Activated naive CD4-positive, alpha-beta T cell treated with anti-CD3 and anti-CD28 coated beads for 36 hours (primary cell): Measurements from ENCODE around the gene PNPLA6. TPM values are rescaled to one million over a fixed set of nuclear protein-coding genes. Genes with fewer than 3 reads are reported as not detected.

Experiments
- CTCF ChIA-PET: fragments of 350-600 bp; sonication (Branson Sonifier 250); formaldehyde crosslinking; loops from one replicate; lab custom pipeline; 2021; ENCODE audit warnings: antibody characterized with exemption; lab: Charles Lee
- DNase-seq: peaks from one replicate; pipeline ENCODE4 v3.0.0-alpha.2; 2020
- H3K27ac Mint-ChIP-seq: one replicate; pipeline ENCODE4 v1.8.0; 2021; ENCODE audit warnings: mild to moderate bottlenecking, mixed read lengths
- H3K27me3 Mint-ChIP-seq: one replicate; pipeline ENCODE4 v1.8.0; 2021; ENCODE audit warnings: low read depth, mixed read lengths
- H3K36me3 Mint-ChIP-seq: one replicate; pipeline ENCODE4 v1.8.0; 2021; ENCODE audit warnings: low read depth, mixed read lengths
- H3K4me1 Mint-ChIP-seq: one replicate; pipeline ENCODE4 v1.8.0; 2021; ENCODE audit warnings: low read depth, mixed read lengths
- H3K4me3 Mint-ChIP-seq: one replicate; pipeline ENCODE4 v1.8.0; 2021; ENCODE audit warnings: mild to moderate bottlenecking, moderate library complexity, mixed read lengths
- H3K9me3 Mint-ChIP-seq: one replicate; pipeline ENCODE4 v1.8.0; 2021; ENCODE audit warnings: mixed read lengths
- intact Hi-C: fragments of 100-400 bp; cut with micrococcal nuclease; formaldehyde crosslinking; loops from one replicate; pipeline ENCODE4 v1.15.1; 2023
- total RNA-seq, 2 experiments: library from RNA; stranded (reverse); gene quantifications; one replicate each; pipeline ENCODE4 v1.2.3, GENCODE V29; 2021

Gene PNPLA6
- total RNA-seq, 2 experiments from 2014 or later = 75.5 to 81.7 TPM

DNA sequence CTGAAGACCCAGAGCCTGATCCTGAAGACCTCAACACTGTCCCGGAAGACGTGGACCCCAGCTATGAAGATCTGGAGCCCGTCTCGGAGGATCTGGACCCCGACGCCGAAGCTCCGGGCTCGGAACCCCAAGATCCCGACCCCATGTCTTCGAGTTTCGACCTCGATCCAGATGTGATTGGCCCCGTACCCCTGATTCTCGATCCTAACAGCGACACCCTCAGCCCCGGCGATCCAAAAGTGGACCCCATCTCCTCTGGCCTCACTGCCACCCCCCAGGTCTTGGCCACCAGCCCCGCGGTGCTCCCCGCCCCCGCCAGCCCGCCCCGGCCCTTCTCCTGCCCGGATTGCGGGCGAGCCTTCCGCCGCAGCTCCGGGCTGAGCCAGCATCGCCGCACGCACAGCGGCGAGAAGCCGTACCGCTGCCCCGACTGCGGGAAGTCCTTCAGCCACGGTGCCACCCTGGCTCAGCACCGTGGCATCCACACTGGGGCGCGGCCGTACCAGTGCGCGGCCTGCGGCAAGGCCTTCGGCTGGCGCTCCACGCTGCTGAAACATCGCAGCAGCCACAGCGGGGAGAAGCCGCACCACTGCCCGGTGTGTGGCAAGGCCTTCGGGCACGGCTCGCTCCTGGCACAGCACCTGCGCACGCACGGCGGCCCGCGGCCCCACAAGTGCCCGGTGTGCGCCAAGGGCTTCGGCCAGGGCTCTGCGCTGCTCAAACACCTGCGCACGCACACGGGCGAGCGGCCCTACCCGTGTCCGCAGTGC, 16.0 kb upstream of the PNPLA6 start:
- no peaks in the 10 kb centered on the region for H3K36me3 Mint-ChIP-seq
- DNase-seq = no peak
- peaks cover 22% of the 10 kb centered on the region for H3K4me1 Mint-ChIP-seq
- no peak overlapping the region for H3K27ac Mint-ChIP-seq
- intact Hi-C loops = no loop called here
- no peak overlapping the region for H3K4me3 Mint-ChIP-seq
- no peaks in the 10 kb centered on the region for H3K9me3 Mint-ChIP-seq
- no peaks in the 10 kb centered on the region for H3K27me3 Mint-ChIP-seq
- CTCF ChIA-PET = no interaction called here

DNA sequence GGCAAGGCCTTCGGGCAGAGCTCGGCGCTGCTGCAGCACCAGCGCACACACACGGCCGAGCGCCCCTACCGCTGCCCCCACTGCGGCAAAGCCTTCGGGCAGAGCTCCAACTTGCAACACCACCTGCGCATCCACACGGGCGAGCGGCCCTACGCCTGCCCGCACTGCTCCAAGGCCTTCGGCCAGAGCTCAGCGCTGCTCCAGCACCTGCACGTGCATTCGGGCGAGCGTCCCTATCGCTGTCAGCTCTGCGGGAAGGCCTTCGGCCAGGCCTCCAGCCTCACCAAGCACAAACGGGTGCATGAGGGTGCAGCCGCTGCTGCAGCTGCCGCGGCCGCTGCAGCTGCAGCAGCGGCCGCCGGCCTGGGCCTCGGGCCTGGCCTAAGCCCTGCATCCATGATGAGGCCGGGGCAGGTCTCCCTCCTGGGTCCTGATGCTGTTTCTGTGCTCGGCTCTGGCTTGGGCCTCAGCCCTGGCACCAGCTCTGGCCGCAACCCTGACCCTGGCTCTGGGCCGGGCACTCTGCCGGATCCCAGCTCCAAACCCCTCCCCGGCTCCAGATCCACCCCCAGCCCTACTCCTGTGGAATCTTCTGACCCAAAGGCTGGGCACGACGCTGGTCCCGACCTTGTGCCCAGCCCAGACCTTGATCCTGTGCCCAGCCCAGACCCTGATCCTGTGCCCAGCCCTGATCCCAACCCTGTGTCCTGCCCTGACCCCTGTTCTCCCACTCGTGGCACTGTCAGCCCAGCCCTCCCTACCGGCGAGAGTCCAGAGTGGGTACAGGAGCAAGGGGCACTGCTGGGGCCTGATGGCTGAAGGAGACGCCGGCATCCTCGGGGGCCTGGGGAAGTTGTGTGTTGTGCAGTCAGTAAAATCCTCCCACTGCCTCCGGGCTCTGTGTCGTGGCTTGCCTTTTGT, 15.1 kb upstream of the PNPLA6 start:
- DNase-seq = no peak
- Mint-ChIP-seq H3K9me3 (no peaks in the 10 kb centered on the region), H3K36me3 (no peaks in the 10 kb centered on the region), H3K4me1 (peaks cover 21% of the 10 kb centered on the region), H3K4me3 (no peak overlapping the region), H3K27ac (no peak overlapping the region), H3K27me3 (no peaks in the 10 kb centered on the region)
- intact Hi-C loops = no loop called here
- CTCF ChIA-PET = no interaction called here

DNA sequence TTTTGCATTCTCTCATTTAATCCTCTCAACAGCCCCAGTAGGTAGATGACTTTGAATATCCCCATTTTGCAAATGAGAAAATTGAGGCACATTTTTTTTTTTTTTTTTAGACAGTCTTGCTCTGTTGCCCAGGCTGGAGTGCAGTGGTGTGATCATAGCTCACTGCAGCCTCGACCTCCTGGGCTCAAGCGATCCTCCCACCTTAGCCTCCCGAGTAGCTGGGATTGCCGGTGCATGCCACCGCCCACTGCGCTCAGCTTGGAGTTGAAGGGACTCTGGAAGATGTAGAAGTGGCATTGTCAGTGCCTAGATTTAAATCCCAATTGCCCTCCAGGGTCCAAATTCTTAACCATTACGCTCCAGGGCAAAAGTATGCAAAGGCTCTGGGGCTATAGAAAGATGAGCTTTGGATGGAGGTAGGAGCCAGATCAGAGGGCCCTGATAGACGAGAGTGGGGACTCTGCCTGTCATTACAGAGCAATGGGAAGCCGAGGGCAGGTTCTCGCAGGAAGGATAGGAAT, 13.9 kb upstream of the PNPLA6 start:
- Mint-ChIP-seq H3K9me3 (no peaks in the 10 kb centered on the region), H3K27ac (peak overlapping the region; percentile 63), H3K36me3 (no peaks in the 10 kb centered on the region), H3K27me3 (no peaks in the 10 kb centered on the region), H3K4me1 (peaks cover 16% of the 10 kb centered on the region), H3K4me3 (peak overlapping the region; percentile 72)
- intact Hi-C loops = loop anchor here (1.0 to 2.0 kb wide), 2 partner anchors 13 to 107 kb away; partner anchors contain the start of genes PET100 and XAB2
- CTCF ChIA-PET = no interaction called here
- no peak for DNase-seq

DNA sequence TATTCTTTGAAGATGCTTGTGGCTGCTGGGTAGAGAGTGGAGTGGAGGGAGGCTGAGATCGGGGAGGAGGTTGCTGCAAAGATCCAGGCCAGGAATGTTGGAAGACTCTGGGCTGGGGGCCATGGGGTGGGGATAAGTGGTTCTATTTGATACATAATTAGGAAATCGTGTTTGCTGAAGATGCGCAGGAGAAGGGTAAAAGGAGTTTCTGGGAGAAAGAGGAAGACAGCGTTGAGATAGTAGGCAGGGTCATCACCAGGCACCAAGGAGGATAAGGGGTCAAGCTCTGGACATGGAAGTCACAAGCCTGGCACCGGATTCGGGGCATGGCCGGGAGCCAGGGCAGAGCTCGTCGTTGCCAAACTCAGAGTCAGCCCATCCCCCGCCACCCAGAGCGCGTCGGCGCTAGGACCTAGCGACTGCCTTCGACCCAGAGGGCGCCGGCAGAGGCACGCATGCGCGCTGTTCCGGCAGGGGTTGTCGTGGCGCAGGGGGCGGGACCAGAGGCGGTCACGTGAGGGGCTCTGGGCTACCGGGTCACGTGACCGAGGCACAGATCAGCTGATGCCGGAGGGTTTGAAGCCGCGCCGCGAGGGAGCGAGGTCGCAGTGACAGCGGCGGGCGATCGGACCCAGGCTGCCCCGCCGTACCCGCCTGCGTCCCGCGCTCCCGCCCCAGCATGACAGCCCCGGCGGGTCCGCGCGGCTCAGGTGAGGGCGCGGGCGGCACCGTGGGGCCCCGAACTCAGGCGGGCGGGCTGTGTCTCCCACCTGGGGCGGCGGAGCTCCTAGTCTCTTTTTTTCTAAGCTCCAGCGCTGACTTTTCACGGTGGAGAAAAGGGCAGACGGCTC, 13.2 kb upstream of the PNPLA6 start, which contains the start of gene MCOLN1:
TSS of gene MCOLN1 (plus strand) at position 553 of the 851 bp plus-strand sequence. CDS start at position 680, 127 bp downstream.
- intact Hi-C loops = loop anchor here (1.0 to 2.0 kb wide), 2 partner anchors 12 to 107 kb away; partner anchors contain the start of genes PET100 and XAB2
- Mint-ChIP-seq H3K27me3 (no peaks in the 10 kb centered on the region), H3K4me1 (peaks cover 11% of the 10 kb centered on the region), H3K27ac (peak within 1 kb of the TSS; percentile 63), H3K4me3 (peak within 1 kb of the TSS; percentile 72), H3K9me3 (no peaks in the 10 kb centered on the region), H3K36me3 (no peaks in the 10 kb centered on the region)
- CTCF ChIA-PET = interaction anchor here (0.6 to 1.5 kb wide), 4 partner anchors 125 to 168 kb away, joined by 3 to 6 read pairs (median 4); no protein-coding TSS in a partner anchor
- DNase-seq = peak; percentile 99

DNA sequence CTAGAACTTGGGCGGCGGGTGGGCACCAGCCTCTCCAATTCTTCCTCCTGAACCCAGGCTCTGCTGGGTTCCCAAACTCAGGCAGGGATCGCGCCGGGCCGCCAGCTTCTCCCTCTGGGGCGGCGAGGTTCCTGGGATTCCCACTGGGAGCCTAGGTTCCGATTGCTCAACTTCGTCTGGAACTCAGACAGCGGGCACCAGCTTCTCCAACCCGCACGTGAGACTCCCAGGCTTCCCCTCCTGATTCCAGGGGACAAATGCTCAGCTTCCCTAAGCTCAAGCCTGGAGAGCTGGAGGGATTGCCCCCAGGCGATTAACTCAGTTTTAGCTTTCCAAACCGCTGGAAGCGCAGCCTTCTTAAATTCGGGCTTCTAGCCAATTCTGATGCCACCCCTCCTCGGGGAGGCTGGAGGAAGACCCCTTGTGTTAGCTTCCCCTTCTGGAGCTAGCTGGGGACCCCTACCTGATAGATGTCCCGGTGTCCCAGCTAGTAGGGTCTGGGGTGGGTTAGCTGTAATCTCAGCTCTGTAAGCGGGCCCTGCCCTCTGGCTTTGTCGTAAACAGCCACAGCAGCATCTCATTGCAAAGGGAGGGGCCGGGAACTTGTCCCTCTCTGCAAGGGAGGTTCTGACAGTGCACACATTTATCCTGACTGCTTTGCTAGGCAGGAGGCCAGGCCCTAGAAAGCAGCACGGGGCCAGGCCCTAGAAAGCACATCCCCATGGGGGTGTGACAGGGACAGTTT, 12.4 kb upstream of the PNPLA6 start:
- CTCF ChIA-PET = interaction anchor here (0.6 to 1.5 kb wide), 5 partner anchors 12 to 169 kb away, joined by 3 to 6 read pairs (median 5); partner anchors contain the start of gene PNPLA6
- intact Hi-C loops = loop anchor here (1.0 to 2.0 kb wide), 2 partner anchors 11 to 106 kb away; partner anchors contain the start of genes PET100 and XAB2
- peak overlapping the region; percentile 62 for H3K4me3 Mint-ChIP-seq
- no peaks in the 10 kb centered on the region for H3K27me3 Mint-ChIP-seq
- H3K9me3 Mint-ChIP-seq = no peaks in the 10 kb centered on the region
- DNase-seq = no peak
- peaks cover 9% of the 10 kb centered on the region for H3K4me1 Mint-ChIP-seq
- no peak overlapping the region for H3K27ac Mint-ChIP-seq
- H3K36me3 Mint-ChIP-seq = no peaks in the 10 kb centered on the region

DNA sequence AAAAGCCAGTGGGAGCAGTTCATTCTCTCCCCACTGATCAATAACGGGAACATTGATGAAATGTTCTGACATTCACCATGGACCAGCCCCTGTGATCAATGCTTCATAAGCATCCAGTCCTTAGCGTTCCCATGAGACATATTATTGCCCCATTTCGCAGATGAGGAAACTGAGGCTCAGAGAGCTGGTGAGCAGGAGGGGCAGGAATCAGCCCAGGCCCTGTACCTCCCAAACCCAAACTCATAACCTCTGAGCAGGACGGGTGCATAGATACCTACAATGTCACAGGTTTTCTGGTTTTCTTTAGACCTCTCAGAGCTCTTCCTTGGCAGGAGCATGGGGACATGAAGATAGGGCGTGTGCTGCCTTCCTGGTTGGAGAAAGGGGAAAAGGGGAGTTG, 11.0 kb upstream of the PNPLA6 start:
- Mint-ChIP-seq H3K4me3 (no peak overlapping the region), H3K9me3 (no peaks in the 10 kb centered on the region), H3K27me3 (no peaks in the 10 kb centered on the region), H3K4me1 (peaks cover 9% of the 10 kb centered on the region), H3K36me3 (peaks cover 2% of the 10 kb centered on the region), H3K27ac (no peak overlapping the region)
- intact Hi-C loops = no loop called here
- CTCF ChIA-PET = no interaction called here
- no peak for DNase-seq

DNA sequence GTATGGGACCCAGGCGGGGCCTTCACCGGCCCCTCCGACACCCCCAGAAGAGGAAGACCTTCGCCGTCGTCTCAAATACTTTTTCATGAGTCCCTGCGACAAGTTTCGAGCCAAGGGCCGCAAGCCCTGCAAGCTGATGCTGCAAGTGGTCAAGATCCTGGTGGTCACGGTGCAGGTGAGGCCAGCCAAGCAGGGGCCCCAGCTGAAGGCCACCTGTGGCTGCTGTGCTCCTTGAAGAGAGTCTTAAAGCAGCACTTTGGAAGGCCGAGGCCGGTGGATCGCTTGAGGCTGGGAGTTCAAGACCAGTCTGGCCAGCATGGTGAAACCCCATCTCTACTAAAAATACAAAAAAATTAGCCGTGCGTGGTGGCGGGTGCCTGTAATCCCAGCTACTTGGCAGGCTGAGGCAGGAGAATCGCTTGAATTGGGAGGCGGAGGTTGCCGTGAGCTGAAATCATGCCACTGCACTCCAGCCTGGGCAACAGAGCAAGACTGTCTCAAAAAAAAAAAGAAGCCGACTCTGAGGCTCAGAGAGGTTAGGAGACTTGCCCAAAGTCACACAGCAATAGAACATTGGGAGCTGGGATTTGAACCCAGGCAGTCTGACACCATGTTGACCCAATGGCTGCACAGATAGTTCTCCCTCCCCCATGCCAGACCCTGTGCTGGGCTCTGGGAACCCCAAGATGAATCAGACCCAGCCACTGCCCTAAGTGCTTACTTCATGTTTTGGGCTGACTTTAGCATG, 10.4 kb upstream of the PNPLA6 start:
- intact Hi-C loops = no loop called here
- Mint-ChIP-seq H3K4me3 (no peak overlapping the region), H3K9me3 (no peaks in the 10 kb centered on the region), H3K27me3 (no peaks in the 10 kb centered on the region), H3K36me3 (peaks cover 4% of the 10 kb centered on the region), H3K27ac (no peak overlapping the region), H3K4me1 (peaks cover 9% of the 10 kb centered on the region)
- CTCF ChIA-PET = no interaction called here
- no peak for DNase-seq

DNA sequence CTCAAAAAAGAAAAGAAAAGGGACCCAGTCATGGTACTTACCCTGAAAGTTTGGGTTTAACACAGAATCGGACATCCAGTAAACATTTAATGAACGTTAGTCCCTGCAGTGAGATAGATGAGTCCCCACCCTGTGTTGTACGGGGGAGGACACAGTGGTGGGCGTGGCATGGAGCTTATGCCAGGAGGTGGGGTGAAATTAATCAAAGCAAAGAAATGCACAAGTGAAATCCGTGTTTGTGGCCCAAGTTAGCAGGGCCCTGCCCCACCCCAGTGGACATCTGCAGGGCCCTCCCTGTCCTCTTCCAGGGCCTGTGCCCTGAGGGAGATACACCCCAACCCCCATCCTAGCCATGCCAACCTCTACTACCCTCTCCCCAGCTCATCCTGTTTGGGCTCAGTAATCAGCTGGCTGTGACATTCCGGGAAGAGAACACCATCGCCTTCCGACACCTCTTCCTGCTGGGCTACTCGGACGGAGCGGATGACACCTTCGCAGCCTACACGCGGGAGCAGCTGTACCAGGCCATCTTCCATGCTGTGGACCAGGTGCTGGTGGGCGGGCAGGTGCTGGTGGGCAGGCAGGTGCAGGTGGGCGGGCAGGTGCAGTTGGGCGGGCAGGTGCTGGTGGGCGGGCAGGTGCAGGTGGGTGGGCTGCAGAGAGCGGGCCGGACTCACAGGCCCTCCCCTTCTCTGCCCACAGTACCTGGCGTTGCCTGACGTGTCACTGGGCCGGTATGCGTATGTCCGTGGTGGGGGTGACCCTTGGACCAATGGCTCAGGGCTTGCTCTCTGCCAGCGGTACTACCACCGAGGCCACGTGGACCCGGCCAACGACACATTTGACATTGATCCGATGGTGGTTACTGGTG, 9.2 kb upstream of the PNPLA6 start:
- Mint-ChIP-seq H3K4me1 (peaks cover 9% of the 10 kb centered on the region), H3K36me3 (peaks cover 4% of the 10 kb centered on the region), H3K9me3 (no peaks in the 10 kb centered on the region), H3K27me3 (no peaks in the 10 kb centered on the region), H3K4me3 (no peak overlapping the region), H3K27ac (no peak overlapping the region)
- intact Hi-C loops = no loop called here
- no peak for DNase-seq
- CTCF ChIA-PET = no interaction called here

DNA sequence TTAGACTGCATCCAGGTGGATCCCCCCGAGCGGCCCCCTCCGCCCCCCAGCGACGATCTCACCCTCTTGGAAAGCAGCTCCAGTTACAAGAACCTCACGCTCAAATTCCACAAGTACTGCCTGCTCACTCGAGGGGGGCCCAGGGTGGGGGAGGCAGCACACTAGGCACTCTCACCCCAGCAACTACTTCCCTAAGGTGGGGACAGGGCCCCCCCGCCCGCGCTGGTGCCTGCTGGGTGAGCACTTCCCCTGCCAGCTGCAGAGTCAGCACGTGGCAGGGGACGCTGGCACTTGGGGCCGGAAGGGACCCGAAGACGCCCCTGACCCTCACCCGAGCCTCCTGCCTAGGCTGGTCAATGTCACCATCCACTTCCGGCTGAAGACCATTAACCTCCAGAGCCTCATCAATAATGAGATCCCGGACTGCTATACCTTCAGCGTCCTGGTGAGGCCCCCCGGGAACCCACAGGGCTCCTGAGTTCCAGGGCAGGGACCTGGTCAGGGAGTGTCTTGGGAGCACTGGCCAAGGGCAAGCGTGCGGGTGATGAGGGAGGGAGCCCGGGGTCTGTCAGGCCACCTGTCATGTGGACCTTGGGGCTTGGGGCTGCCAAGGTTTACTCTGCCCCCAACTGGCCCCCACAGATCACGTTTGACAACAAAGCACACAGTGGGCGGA, 7.9 kb upstream of the PNPLA6 start:
- H3K36me3 Mint-ChIP-seq = peaks cover 4% of the 10 kb centered on the region
- H3K27me3 Mint-ChIP-seq = no peaks in the 10 kb centered on the region
- H3K9me3 Mint-ChIP-seq = no peaks in the 10 kb centered on the region
- H3K4me3 Mint-ChIP-seq = no peak overlapping the region
- CTCF ChIA-PET = no interaction called here
- no peak for DNase-seq
- H3K27ac Mint-ChIP-seq = no peak overlapping the region
- peaks cover 6% of the 10 kb centered on the region for H3K4me1 Mint-ChIP-seq
- intact Hi-C loops = no loop called here

DNA sequence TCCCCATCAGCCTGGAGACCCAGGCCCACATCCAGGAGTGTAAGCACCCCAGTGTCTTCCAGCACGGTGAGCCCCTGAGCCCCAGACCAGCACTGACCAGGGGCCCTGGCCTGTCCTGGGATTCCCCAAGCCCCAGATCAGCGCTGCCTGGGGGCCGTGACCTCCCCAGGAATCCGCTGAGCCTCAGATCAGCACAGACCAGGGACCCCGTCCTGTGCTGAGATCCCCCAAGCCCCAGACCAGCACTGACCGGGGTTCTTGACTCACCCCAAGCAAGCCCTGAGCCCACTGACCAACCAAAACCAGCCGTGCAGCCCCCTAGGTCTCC, 7.4 kb upstream of the PNPLA6 start:
- peaks cover 8% of the 10 kb centered on the region for H3K4me1 Mint-ChIP-seq
- H3K27me3 Mint-ChIP-seq = no peaks in the 10 kb centered on the region
- H3K27ac Mint-ChIP-seq = no peak overlapping the region
- DNase-seq = no peak
- H3K4me3 Mint-ChIP-seq = no peak overlapping the region
- intact Hi-C loops = no loop called here
- H3K36me3 Mint-ChIP-seq = peaks cover 4% of the 10 kb centered on the region
- CTCF ChIA-PET = no interaction called here
- no peaks in the 10 kb centered on the region for H3K9me3 Mint-ChIP-seq
